KMS-11 (cell line): ENCODE data around the gene DLL1.

Experiments used
- H2AFZ ChIP-seq: fragments of 200-600 bp; sonication (generic); 2 replicates; pipeline ENCODE4 v1.6.1; 2016; ENCODE audit warnings: antibody characterized with exemption, mixed run types, low read depth
- H3K27ac ChIP-seq: fragments of 200-600 bp; sonication (generic); 2 replicates; pipeline ENCODE4 v1.6.1; 2016; ENCODE audit warnings: mild to moderate bottlenecking, mixed run types
- H3K27me3 ChIP-seq: fragments of 200-600 bp; sonication (generic); 2 replicates; pipeline ENCODE4 v1.6.1; 2017; ENCODE audit warnings: mild to moderate bottlenecking, low read depth, mixed run types, moderate library complexity; ENCODE audit not compliant: insufficient read depth
- H3K36me3 ChIP-seq: fragments of 200-600 bp; sonication (generic); 2 replicates; pipeline ENCODE4 v1.6.1; 2017; ENCODE audit warnings: mild to moderate bottlenecking, mixed run types; ENCODE audit not compliant: insufficient read depth
- H3K4me1 ChIP-seq: fragments of 200-600 bp; sonication (generic); 2 replicates; pipeline ENCODE4 v1.6.1; 2016; ENCODE audit warnings: mild to moderate bottlenecking, low read depth, mixed run types; ENCODE audit not compliant: poor library complexity, severe bottlenecking
- H3K4me2 ChIP-seq: fragments of 200-600 bp; sonication (generic); 2 replicates; pipeline ENCODE4 v1.7.0; 2016; ENCODE audit warnings: mild to moderate bottlenecking, mixed run types
- H3K4me3 ChIP-seq: fragments of 200-600 bp; sonication (generic); IDR thresholded peaks from 2 replicates; pipeline ENCODE4 v1.6.1; 2017; ENCODE audit warnings: low read depth, low read length, mixed read lengths; ENCODE audit not compliant: insufficient read depth
- H3K79me2 ChIP-seq: fragments of 200-600 bp; sonication (generic); 2 replicates; pipeline ENCODE4 v1.6.1; 2016; ENCODE audit warnings: low read depth, mixed run types; ENCODE audit not compliant: insufficient read depth
- H3K9ac ChIP-seq: fragments of 200-600 bp; sonication (generic); 2 replicates; pipeline ENCODE4 v1.6.1; 2016; ENCODE audit warnings: mild to moderate bottlenecking, mixed run types
- H4K20me1 ChIP-seq: fragments of 200-600 bp; sonication (generic); 2 replicates; pipeline ENCODE4 v1.6.1; 2016; ENCODE audit warnings: mild to moderate bottlenecking, mixed run types; ENCODE audit not compliant: insufficient read depth
- TF ChIP-seq, protein P1 (sequence below): fragments of 200-600 bp; sonication (generic); conservative IDR thresholded peaks from 2 replicates; pipeline ENCODE4 v1.6.1; 2017; ENCODE audit warnings: low read depth, mild to moderate bottlenecking, antibody characterized with exemption, low read length, moderate library complexity, mixed read lengths

DLL1 gene

GRCh38 chr6:170236131-170236836 is 54.6 kb downstream of the DLL1 start:
- H3K4me1 ChIP-seq: no peaks in the 10 kb centered on the region
- no peaks in the 10 kb centered on the region for H3K36me3 ChIP-seq
- H2AFZ ChIP-seq: no peak overlapping the region
- no peak overlapping the region for H3K9ac ChIP-seq
- H4K20me1 ChIP-seq: no peaks in the 10 kb centered on the region
- H3K4me2 ChIP-seq: no peak overlapping the region
- TF ChIP-seq, protein P1, sequence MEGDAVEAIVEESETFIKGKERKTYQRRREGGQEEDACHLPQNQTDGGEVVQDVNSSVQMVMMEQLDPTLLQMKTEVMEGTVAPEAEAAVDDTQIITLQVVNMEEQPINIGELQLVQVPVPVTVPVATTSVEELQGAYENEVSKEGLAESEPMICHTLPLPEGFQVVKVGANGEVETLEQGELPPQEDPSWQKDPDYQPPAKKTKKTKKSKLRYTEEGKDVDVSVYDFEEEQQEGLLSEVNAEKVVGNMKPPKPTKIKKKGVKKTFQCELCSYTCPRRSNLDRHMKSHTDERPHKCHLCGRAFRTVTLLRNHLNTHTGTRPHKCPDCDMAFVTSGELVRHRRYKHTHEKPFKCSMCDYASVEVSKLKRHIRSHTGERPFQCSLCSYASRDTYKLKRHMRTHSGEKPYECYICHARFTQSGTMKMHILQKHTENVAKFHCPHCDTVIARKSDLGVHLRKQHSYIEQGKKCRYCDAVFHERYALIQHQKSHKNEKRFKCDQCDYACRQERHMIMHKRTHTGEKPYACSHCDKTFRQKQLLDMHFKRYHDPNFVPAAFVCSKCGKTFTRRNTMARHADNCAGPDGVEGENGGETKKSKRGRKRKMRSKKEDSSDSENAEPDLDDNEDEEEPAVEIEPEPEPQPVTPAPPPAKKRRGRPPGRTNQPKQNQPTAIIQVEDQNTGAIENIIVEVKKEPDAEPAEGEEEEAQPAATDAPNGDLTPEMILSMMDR: no peak
- H3K27ac ChIP-seq: no peak overlapping the region
- no peak overlapping the region for H3K4me3 ChIP-seq
- peaks cover 15% of the 10 kb centered on the region; the same call in 1 of the 2 replicates for H3K27me3 ChIP-seq
- H3K79me2 ChIP-seq: no peaks in the 10 kb centered on the region

DNA sequence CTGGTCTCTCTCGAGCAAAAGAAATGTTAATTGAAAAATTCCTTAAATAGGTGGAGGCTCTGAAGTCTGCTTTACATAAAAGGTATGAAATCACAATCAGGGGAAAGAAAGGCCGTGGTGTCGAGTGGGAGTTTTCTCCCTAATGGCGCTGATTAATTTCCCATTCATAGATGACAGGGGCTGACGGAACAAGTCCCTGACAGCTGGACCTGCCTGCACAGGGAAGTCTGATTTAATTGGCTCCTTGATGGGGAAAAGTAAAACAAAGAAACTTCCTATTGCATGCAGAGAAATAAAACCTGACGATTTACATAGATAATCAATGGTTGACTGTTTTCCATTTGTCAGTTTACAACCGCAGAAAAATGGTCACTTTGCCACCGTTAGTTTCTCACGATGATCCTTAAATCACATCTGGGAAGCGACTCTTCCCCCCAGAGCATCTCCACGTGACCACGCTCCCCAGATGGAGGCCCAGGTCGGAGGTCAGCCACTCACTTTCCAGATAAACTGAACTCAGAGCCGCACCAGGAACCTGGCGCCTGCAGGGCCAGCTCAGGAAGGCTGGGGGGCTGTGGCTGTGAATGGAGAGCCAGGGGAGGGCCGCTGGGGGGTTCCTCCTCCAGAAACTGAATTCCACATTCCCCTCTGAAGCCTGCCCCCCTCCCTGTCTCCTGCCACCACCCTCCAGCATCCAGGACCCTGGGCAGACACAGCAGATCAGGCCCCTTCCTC is 55.3 kb downstream of the DLL1 start:
- H3K4me2 ChIP-seq: no peak overlapping the region
- TF ChIP-seq, protein P1: no peak
- no peak overlapping the region for H2AFZ ChIP-seq
- H3K9ac ChIP-seq: no peak overlapping the region
- H3K27me3 ChIP-seq: peaks cover 17% of the 10 kb centered on the region; the same call in 1 of the 2 replicates
- no peaks in the 10 kb centered on the region for H3K36me3 ChIP-seq
- H3K79me2 ChIP-seq: no peaks in the 10 kb centered on the region
- H3K4me3 ChIP-seq: no peak overlapping the region
- H3K4me1 ChIP-seq: no peaks in the 10 kb centered on the region
- H4K20me1 ChIP-seq: no peaks in the 10 kb centered on the region
- H3K27ac ChIP-seq: no peak overlapping the region

GRCh38 chr6:170234419-170234818 is 56.5 kb downstream of the DLL1 start:
- Histone ChIP-seq H3K4me1 (no peaks in the 10 kb centered on the region), H3K27me3 (peaks cover 17% of the 10 kb centered on the region; the same call in 1 of the 2 replicates), H3K4me2 (no peak overlapping the region), H3K9ac (no peak overlapping the region), H2AFZ (no peak overlapping the region), H3K36me3 (no peaks in the 10 kb centered on the region), H4K20me1 (no peaks in the 10 kb centered on the region), H3K79me2 (no peaks in the 10 kb centered on the region), H3K4me3 (no peak overlapping the region), H3K27ac (no peak overlapping the region)
- TF ChIP-seq, protein P1: no peak

GRCh38 chr6:170233286-170234205 is 57.3 kb downstream of the DLL1 start:
- Histone ChIP-seq H3K4me1 (no peaks in the 10 kb centered on the region), H3K9ac (no peak overlapping the region), H3K27me3 (peaks cover 20% of the 10 kb centered on the region; the same call in 1 of the 2 replicates), H4K20me1 (no peaks in the 10 kb centered on the region), H3K79me2 (no peaks in the 10 kb centered on the region), H3K36me3 (no peaks in the 10 kb centered on the region), H3K4me2 (no peak overlapping the region), H2AFZ (no peak overlapping the region), H3K27ac (no peak overlapping the region), H3K4me3 (no peak overlapping the region)
- TF ChIP-seq, protein P1: no peak
